Mucosa of descending colon (tissue), 3 donors: ENCODE measurements around the gene DNM3. TPM values are rescaled to one million over a fixed set of nuclear protein-coding genes. Genes with fewer than 3 reads are reported as not detected.

Experiments
- ATAC-seq: fragments of 200-7000 bp; cut with Tn5 transposase; one replicate; pipeline ENCODE4 v1.9.1; 2020; ENCODE audit warnings: mild to moderate bottlenecking, moderate library complexity
- DNase-seq, 3 donors: peaks; one replicate each; pipeline ENCODE4 v3.0.0-alpha.2; 2020
- H3K36me3 ChIP-seq: fragments of 200-600 bp; one replicate; pipeline ENCODE4 v1.8.0; 2021; ENCODE audit warnings: low read depth, mild to moderate bottlenecking
- H3K4me1 ChIP-seq: fragments of 200-600 bp; one replicate; pipeline ENCODE4 v1.8.0; 2021; ENCODE audit warnings: low read depth, mild to moderate bottlenecking
- H3K4me3 ChIP-seq: fragments of 200-600 bp; one replicate; pipeline ENCODE4 v1.8.0; 2021; ENCODE audit warnings: mild to moderate bottlenecking
- H3K9me3 ChIP-seq: fragments of 200-600 bp; one replicate; pipeline ENCODE4 v1.8.0; 2021; ENCODE audit warnings: mild to moderate bottlenecking
- intact Hi-C, 2 donors: fragments of 100-400 bp; cut with DNase I in 1 of 2; cut with micrococcal nuclease in 1 of 2; formaldehyde crosslinking; loops; one replicate each; pipeline versions ENCODE4 v1.11.0 to v1.11.1; 2022; cut with DNase I, micrococcal nuclease
- total RNA-seq, 3 donors: library from RNA; stranded (reverse); fragmentation: NEBNext Ultra II Directional in 2 of 3; extraction: Animal tissue kit (Norgen Biotek cat#: 25700) in 2 of 3; gene quantifications; one replicate each; pipeline versions ENCODE4 v1.2.1 to v1.2.4, GENCODE V29; 2021 to 2023
- TF ChIP-seq, protein P1 (sequence below): fragments of 200-600 bp; IDR thresholded peaks from one replicate; pipeline ENCODE4 v1.8.0; 2022; ENCODE audit warnings: antibody characterized with exemption, mild to moderate bottlenecking
- donor health status: DM: no; HTN: no; CAD: no; lungs with moderate emphysema.
- donor health status: DM: no; HTN: no; CAD: no.
- donor health status: DM: no; HTN: yes; CAD: no.

DNM3 gene
- total RNA-seq, 3 donors from 2014 or later, result 1.4 to 6.4 (median 2.1) TPM

- H3K36me3 ChIP-seq, result no peaks in the 10 kb centered on the region
- no peak overlapping the region for H3K4me3 ChIP-seq
- H3K9me3 ChIP-seq, result no peaks in the 10 kb centered on the region
- TF ChIP-seq, protein P1, sequence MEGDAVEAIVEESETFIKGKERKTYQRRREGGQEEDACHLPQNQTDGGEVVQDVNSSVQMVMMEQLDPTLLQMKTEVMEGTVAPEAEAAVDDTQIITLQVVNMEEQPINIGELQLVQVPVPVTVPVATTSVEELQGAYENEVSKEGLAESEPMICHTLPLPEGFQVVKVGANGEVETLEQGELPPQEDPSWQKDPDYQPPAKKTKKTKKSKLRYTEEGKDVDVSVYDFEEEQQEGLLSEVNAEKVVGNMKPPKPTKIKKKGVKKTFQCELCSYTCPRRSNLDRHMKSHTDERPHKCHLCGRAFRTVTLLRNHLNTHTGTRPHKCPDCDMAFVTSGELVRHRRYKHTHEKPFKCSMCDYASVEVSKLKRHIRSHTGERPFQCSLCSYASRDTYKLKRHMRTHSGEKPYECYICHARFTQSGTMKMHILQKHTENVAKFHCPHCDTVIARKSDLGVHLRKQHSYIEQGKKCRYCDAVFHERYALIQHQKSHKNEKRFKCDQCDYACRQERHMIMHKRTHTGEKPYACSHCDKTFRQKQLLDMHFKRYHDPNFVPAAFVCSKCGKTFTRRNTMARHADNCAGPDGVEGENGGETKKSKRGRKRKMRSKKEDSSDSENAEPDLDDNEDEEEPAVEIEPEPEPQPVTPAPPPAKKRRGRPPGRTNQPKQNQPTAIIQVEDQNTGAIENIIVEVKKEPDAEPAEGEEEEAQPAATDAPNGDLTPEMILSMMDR, result no peak
- intact Hi-C loops, result loop anchor here (10.0 kb wide), 2 partner anchors 255 to 395 kb away; no protein-coding TSS in a partner anchor
- peak; percentile 21 for ATAC-seq
- no peak for DNase-seq
- peaks cover 15% of the 10 kb centered on the region for H3K4me1 ChIP-seq
These were observed 558.7 kb downstream of the DNM3 start for GRCh38 chr1:172399756-172400721.

GRCh38 chr1:172400722-172401105, 559.4 kb downstream of the DNM3 start:
- TF ChIP-seq, protein P1, result no peak
- H3K36me3 ChIP-seq, result no peaks in the 10 kb centered on the region
- no peak for DNase-seq
- no peaks in the 10 kb centered on the region for H3K9me3 ChIP-seq
- peaks cover 15% of the 10 kb centered on the region for H3K4me1 ChIP-seq
- ATAC-seq, result no peak
- H3K4me3 ChIP-seq, result no peak overlapping the region
- intact Hi-C loops, result loop anchor here in 1 of 2 donors (10.0 kb wide), 1 partner anchor 396 kb away; no protein-coding TSS in a partner anchor

- Histone ChIP-seq H3K4me3 (no peak overlapping the region), H3K4me1 (peaks cover 15% of the 10 kb centered on the region), H3K9me3 (no peaks in the 10 kb centered on the region), H3K36me3 (no peaks in the 10 kb centered on the region)
- TF ChIP-seq, protein P1, result no peak
- ATAC-seq (no peak), DNase-seq (no peak)
- intact Hi-C loops, result loop anchor here in 1 of 2 donors (10.0 kb wide), 1 partner anchor 397 kb away; no protein-coding TSS in a partner anchor
These were observed 560.2 kb downstream of the DNM3 start for GRCh38 chr1:172401477-172401876.

DNA sequence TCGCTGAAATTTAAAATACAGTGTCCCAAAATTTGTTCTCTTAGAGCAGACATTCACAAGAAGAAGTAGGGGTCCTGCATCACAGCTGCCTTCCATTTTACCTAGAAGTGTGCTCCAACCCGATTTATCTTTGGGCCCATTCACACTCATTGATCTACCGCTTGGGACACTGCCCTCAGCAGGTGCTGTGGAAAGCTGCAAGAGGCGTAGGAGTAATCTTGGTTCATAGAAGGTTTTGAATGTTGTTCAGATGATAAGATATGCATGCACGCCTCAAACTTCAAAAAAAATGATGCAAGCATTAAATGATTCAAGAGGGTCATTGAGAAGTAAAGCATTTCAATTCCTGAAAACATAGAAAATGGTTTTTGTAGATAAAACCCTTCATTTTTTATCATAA, 560.6 kb downstream of the DNM3 start:
- TF ChIP-seq, protein P1, result no peak
- no peak for DNase-seq
- peaks cover 15% of the 10 kb centered on the region for H3K4me1 ChIP-seq
- H3K36me3 ChIP-seq, result no peaks in the 10 kb centered on the region
- no peak overlapping the region for H3K4me3 ChIP-seq
- H3K9me3 ChIP-seq, result no peaks in the 10 kb centered on the region
- no peak for ATAC-seq
- intact Hi-C loops, result loop anchor here in 1 of 2 donors (10.0 kb wide), 1 partner anchor 397 kb away; no protein-coding TSS in a partner anchor

GRCh38 chr1:172402878-172403569, 561.7 kb downstream of the DNM3 start:
- H3K36me3 ChIP-seq, result no peaks in the 10 kb centered on the region
- H3K4me1 ChIP-seq, result peaks cover 14% of the 10 kb centered on the region
- no peak overlapping the region for H3K4me3 ChIP-seq
- H3K9me3 ChIP-seq, result no peaks in the 10 kb centered on the region
- intact Hi-C loops, result loop anchor here in 1 of 2 donors (10.0 kb wide), 1 partner anchor 398 kb away; no protein-coding TSS in a partner anchor
- DNase-seq, result no peak
- TF ChIP-seq, protein P1, result no peak
- ATAC-seq, result no peak
